HG02852 (cell line): ENCODE data around the gene ADAM15.

Source experiments
- ATAC-seq: cut with Tn5 transposase; IDR thresholded peaks from one replicate; pipeline ENCODE4 v1.9.1; 2021; ENCODE audit warnings: mild to moderate bottlenecking, moderate library complexity; ENCODE audit not compliant: unreplicated experiment

The ADAM15 gene

GRCh38 chr1:155070158-155070621 lies 19.1 kb downstream of the ADAM15 start:
- ATAC-seq, result no peak

GRCh38 chr1:155070721-155071569 lies 19.8 kb downstream of the ADAM15 start:
- ATAC-seq, result no peak

GRCh38 chr1:155071701-155072100 lies 20.6 kb downstream of the ADAM15 start:
- ATAC-seq, result no peak

- no peak for ATAC-seq
Measured at GRCh38 chr1:155072531-155073289, 21.6 kb downstream of the ADAM15 start.

GRCh38 chr1:155073377-155074242 lies 22.5 kb downstream of the ADAM15 start:
- no peak for ATAC-seq

GRCh38 chr1:155075535-155075934 lies 24.4 kb downstream of the ADAM15 start:
- ATAC-seq, result no peak

- no peak for ATAC-seq
Measured at GRCh38 chr1:155076371-155076770, 25.3 kb downstream of the ADAM15 start.

- ATAC-seq, result no peak
Measured at GRCh38 chr1:155077346-155077745, 26.2 kb downstream of the ADAM15 start.

GRCh38 chr1:155077758-155078445 lies 26.8 kb downstream of the ADAM15 start:
- ATAC-seq, result no peak

GRCh38 chr1:155078469-155079209 lies 27.5 kb downstream of the ADAM15 start, which contains the start of gene EFNA3:
TSS of gene EFNA3 (plus strand) at chr1:155078837. CDS start at chr1:155078942, 105 bp downstream.
- ATAC-seq, result no peak

GRCh38 chr1:155079210-155079486 lies 28.0 kb downstream of the ADAM15 start:
- ATAC-seq, result no peak

- ATAC-seq, result no peak
Measured at GRCh38 chr1:155079487-155080311, 28.6 kb downstream of the ADAM15 start.

- no peak for ATAC-seq
Measured at GRCh38 chr1:155080312-155081228, 29.5 kb downstream of the ADAM15 start.

GRCh38 chr1:155081472-155082300 lies 30.6 kb downstream of the ADAM15 start:
- ATAC-seq, result no peak

- ATAC-seq, result no peak
Measured at GRCh38 chr1:155082301-155083051, 31.4 kb downstream of the ADAM15 start.

- no peak for ATAC-seq
Measured at GRCh38 chr1:155083052-155083541, 32.0 kb downstream of the ADAM15 start.
